HG03432 (cell line): ENCODE data around the gene TAB2.

Source experiments
- ATAC-seq: cut with Tn5 transposase; IDR thresholded peaks from one replicate; pipeline ENCODE4 v1.9.1; 2021; ENCODE audit warnings: mild to moderate bottlenecking, moderate library complexity; ENCODE audit not compliant: unreplicated experiment

TAB2 gene

GRCh38 chr6:149439626-149440025 is 122.1 kb downstream of the TAB2 start:
- ATAC-seq, result no peak

- no peak for ATAC-seq
Observed at GRCh38 chr6:149440735-149441671, 123.5 kb downstream of the TAB2 start.

GRCh38 chr6:149441740-149442139 is 124.2 kb downstream of the TAB2 start:
- no peak for ATAC-seq

GRCh38 chr6:149443411-149444181 is 126.1 kb downstream of the TAB2 start:
- no peak for ATAC-seq

- peak; percentile 12 for ATAC-seq
Observed at GRCh38 chr6:149444360-149445094, 127.0 kb downstream of the TAB2 start.

- ATAC-seq, result peak; percentile 55
Observed at GRCh38 chr6:149445095-149445466, 127.6 kb downstream of the TAB2 start.

- peak; percentile 25 for ATAC-seq
Observed at GRCh38 chr6:149445573-149445972, 128.1 kb downstream of the TAB2 start.

GRCh38 chr6:149446791-149447376 is 129.4 kb downstream of the TAB2 start:
- ATAC-seq, result no peak

- no peak for ATAC-seq
Observed at GRCh38 chr6:149448821-149449453, 131.4 kb downstream of the TAB2 start.

GRCh38 chr6:149449831-149450678 is 132.5 kb downstream of the TAB2 start:
- no peak for ATAC-seq

- ATAC-seq, result no peak
Observed at GRCh38 chr6:149450679-149451375, 133.3 kb downstream of the TAB2 start.

GRCh38 chr6:149451376-149452036 is 134.0 kb downstream of the TAB2 start:
- ATAC-seq, result no peak

GRCh38 chr6:149452037-149452939 is 134.8 kb downstream of the TAB2 start:
- no peak for ATAC-seq

GRCh38 chr6:149453597-149454345 is 136.3 kb downstream of the TAB2 start:
- no peak for ATAC-seq

- ATAC-seq, result no peak
Observed at GRCh38 chr6:149454346-149454848, 136.9 kb downstream of the TAB2 start.

- ATAC-seq, result no peak
Observed at GRCh38 chr6:149455031-149455732, 137.7 kb downstream of the TAB2 start.
